HEK293 (cell line): ENCODE measurements around the gene NOXO1.

Experiments
- ELK4 ChIP-seq: IDR thresholded peaks from 2 replicates; pipeline ENCODE4 v1.6.1; 2011; ENCODE audit warnings: mild to moderate bottlenecking, low read depth, low read length, borderline replicate concordance
- KLF17 ChIP-seq: fragments of 450-650 bp; formaldehyde crosslinking; IDR thresholded peaks from 2 replicates; pipeline ENCODE4 v1.5.1; 2016; ENCODE audit warnings: missing biosample characterization, missing genetic modification characterization
- REST ChIP-seq: fragments of 450-650 bp; formaldehyde crosslinking; IDR thresholded peaks from 2 replicates; pipeline ENCODE4 v1.5.1; 2016; ENCODE audit warnings: missing biosample characterization, missing genetic modification characterization
- SALL2 ChIP-seq: fragments of 450-650 bp; formaldehyde crosslinking; IDR thresholded peaks from 2 replicates; pipeline ENCODE4 v1.5.0; 2017; ENCODE audit warnings: missing biosample characterization, mild to moderate bottlenecking, missing genetic modification characterization, borderline replicate concordance
- ZBTB26 ChIP-seq: fragments of 450-650 bp; formaldehyde crosslinking; optimal IDR thresholded peaks from 2 replicates; pipeline ENCODE3; 2016; ENCODE audit warnings: missing biosample characterization, mild to moderate bottlenecking, missing genetic modification characterization
- ZBTB48 ChIP-seq: fragments of 450-650 bp; formaldehyde crosslinking; IDR thresholded peaks from 2 replicates; pipeline ENCODE4 v1.5.1; 2016; ENCODE audit warnings: missing biosample characterization, missing genetic modification characterization
- ZNF114 ChIP-seq: fragments of 450-650 bp; formaldehyde crosslinking; IDR thresholded peaks from 2 replicates; pipeline ENCODE4 v1.5.0; 2017; ENCODE audit warnings: missing biosample characterization, missing genetic modification characterization
- ZNF133 ChIP-seq: fragments of 450-650 bp; formaldehyde crosslinking; IDR thresholded peaks from 2 replicates; pipeline ENCODE4 v1.5.1; 2016; ENCODE audit warnings: missing biosample characterization, missing genetic modification characterization
- ZNF148 ChIP-seq: fragments of 450-650 bp; formaldehyde crosslinking; IDR thresholded peaks from 2 replicates; pipeline ENCODE4 v1.5.0; 2017; ENCODE audit warnings: missing biosample characterization, missing genetic modification characterization, borderline replicate concordance
- ZNF223 ChIP-seq: fragments of 450-650 bp; formaldehyde crosslinking; IDR thresholded peaks from 2 replicates; pipeline ENCODE4 v1.5.1; 2016; ENCODE audit warnings: missing biosample characterization, missing genetic modification characterization
- ZNF501 ChIP-seq: fragments of 450-650 bp; formaldehyde crosslinking; IDR thresholded peaks from 2 replicates; pipeline ENCODE4 v1.5.1; 2016; ENCODE audit warnings: missing biosample characterization, missing genetic modification characterization
- ZNF513 ChIP-seq: fragments of 450-650 bp; IDR thresholded peaks from 2 replicates; pipeline ENCODE4 v1.5.1; 2018; ENCODE audit warnings: missing biosample characterization, missing genetic modification characterization
- ZNF610 ChIP-seq: fragments of 450-650 bp; formaldehyde crosslinking; IDR thresholded peaks from 2 replicates; pipeline ENCODE4 v1.5.1; 2016; ENCODE audit warnings: missing biosample characterization, missing genetic modification characterization, borderline replicate concordance
- ZNF629 ChIP-seq: fragments of 450-650 bp; formaldehyde crosslinking; IDR thresholded peaks from 2 replicates; pipeline ENCODE4 v1.5.1; 2017; ENCODE audit warnings: missing biosample characterization, missing genetic modification characterization
- ZNF664 ChIP-seq: fragments of 450-650 bp; formaldehyde crosslinking; IDR thresholded peaks from 2 replicates; pipeline ENCODE4 v1.5.1; 2016; ENCODE audit warnings: missing biosample characterization, missing genetic modification characterization
- ZNF677 ChIP-seq: fragments of 450-650 bp; IDR thresholded peaks from 2 replicates; pipeline ENCODE4 v1.5.0; 2018; ENCODE audit warnings: missing biosample characterization, mild to moderate bottlenecking, missing genetic modification characterization, moderate library complexity
- ZNF747 ChIP-seq: fragments of 450-650 bp; formaldehyde crosslinking; IDR thresholded peaks from 2 replicates; pipeline ENCODE4 v1.5.1; 2016; ENCODE audit warnings: missing biosample characterization, missing genetic modification characterization
- ZNF768 ChIP-seq: fragments of 450-650 bp; formaldehyde crosslinking; IDR thresholded peaks from 2 replicates; pipeline ENCODE4 v1.5.1; 2018; ENCODE audit warnings: missing biosample characterization, mild to moderate bottlenecking, missing genetic modification characterization
- ZNF837 ChIP-seq: fragments of 450-650 bp; formaldehyde crosslinking; IDR thresholded peaks from 2 replicates; pipeline ENCODE4 v1.5.1; 2016; ENCODE audit warnings: missing biosample characterization, missing genetic modification characterization
- ZSCAN16 ChIP-seq: fragments of 450-650 bp; formaldehyde crosslinking; IDR thresholded peaks from 2 replicates; pipeline ENCODE4 v1.5.1; 2016; ENCODE audit warnings: missing biosample characterization, missing genetic modification characterization

Gene NOXO1

GRCh38 chr16:1960665-1961630, 20.3 kb downstream of the NOXO1 start (continued):
- TF ChIP-seq ZBTB26 (tag by site-specific recombination) (peak; percentile 27), REST (peak; percentile 74), ZNF837 (0 out of 2 replicates have a peak, but pooled peaks have one; percentile 36), ZNF148 (no peak), ZNF501 (peak; percentile 56; the same call in 1 of the 2 replicates), ZNF768 (tag by site-specific recombination) (0 out of 2 replicates have a peak, but pooled peaks have one; percentile 19), ELK4 (no peak), ZNF223 (tag by site-specific recombination) (no peak), ZNF133 (no peak), SALL2 (no peak), KLF17 (peak; percentile 17), ZNF114 (tag by site-specific recombination) (no peak), ZNF677 (tag by site-specific recombination) (no peak), ZNF610 (0 out of 2 replicates have a peak, but pooled peaks have one; percentile 58), ZNF747 (no peak), ZBTB48 (tag by site-specific recombination) (no peak), ZNF629 (tag by site-specific recombination) (peak; percentile 79), ZNF664 (tag by site-specific recombination) (no peak), ZSCAN16 (tag by site-specific recombination) (no peak), ZNF513 (tag by site-specific recombination) (no peak)
